ENCODE data around the gene TMEM126A. TPM values are rescaled to one million over a fixed set of nuclear protein-coding genes. Genes with fewer than 3 reads are reported as not detected.
"Not testable (repeated sequence)": the region's sequence is repeated elsewhere in the genome, so short reads cannot be mapped to it uniquely, and the experiment has no call there.

TMEM126A gene
- total RNA-seq, 1 donor from 2014 or later, result 20.2 TPM

DNA sequence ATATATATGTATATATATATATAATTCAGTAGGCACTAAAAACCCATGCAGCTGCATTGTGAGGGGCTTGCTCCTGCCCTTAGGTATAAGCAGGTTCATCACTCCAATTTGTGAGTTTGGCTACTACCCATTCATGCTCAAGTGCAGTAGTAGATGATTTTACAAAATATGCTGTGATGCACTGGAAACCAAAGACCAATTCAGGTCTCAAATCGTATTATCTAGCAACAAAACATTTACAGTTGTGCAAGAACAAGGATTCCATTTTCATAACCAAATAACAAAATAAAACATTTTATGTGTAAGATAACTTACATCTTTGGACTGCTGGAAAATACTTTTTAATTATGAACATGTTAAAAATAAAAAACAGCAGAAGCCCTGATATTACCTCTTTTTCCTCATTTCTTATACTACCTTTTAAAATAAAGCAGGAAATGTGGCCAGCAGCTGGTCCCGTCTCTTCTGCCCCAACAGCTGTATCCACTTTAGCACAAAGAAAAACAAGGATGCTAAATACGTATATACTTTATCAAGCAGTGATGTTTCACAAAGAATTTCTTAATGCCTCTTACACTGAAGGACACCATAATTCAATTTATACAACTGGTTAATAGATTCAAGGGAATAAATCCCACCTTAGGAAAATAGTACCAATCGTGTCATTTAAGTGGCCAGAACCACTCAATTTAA, 14.4 kb downstream of the TMEM126A start:
- ATAC-seq, result no peak

DNA sequence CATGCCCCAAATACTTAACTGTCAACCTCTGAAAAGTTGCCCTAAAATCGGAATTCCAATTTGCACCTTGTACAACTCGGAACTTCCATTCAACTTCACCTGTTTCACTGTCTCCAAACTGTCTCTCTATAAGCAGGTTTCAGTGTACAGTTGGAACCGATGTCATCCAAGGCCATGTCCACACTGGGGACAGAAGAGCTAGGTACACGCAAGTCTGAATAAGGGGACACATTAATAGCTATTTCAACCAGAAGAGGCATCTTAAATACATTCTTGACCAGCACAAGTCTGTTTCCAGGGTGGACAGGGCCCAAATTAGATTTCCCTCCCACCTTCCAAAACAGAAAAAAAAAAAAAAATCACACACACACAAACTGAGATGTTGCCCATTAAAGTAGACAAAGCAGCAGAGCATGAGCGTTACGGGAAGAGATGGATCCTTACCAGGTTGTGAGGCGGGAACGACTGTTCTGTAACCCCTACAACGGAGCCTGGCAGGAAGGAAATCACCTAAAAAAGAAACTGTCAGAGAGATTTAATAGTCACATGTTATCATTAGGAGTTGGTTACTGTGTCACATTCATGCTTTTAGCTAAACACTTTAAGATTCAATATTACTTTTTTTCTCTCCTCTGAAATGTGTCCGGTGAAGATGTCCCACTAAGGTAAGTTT, 15.4 kb downstream of the TMEM126A start:
- ATAC-seq, result no peak

- peak; percentile 71 for ATAC-seq
These were observed 16.2 kb downstream of the TMEM126A start for GRCh38 chr11:85663753-85664614.

GRCh38 chr11:85664615-85665481, 17.1 kb downstream of the TMEM126A start, which contains the start of gene CREBZF:
CREBZF (minus strand) TSS chr11:85665129; CDS start chr11:85664875, 254 bp downstream.
- ATAC-seq, result peak; percentile 98

DNA sequence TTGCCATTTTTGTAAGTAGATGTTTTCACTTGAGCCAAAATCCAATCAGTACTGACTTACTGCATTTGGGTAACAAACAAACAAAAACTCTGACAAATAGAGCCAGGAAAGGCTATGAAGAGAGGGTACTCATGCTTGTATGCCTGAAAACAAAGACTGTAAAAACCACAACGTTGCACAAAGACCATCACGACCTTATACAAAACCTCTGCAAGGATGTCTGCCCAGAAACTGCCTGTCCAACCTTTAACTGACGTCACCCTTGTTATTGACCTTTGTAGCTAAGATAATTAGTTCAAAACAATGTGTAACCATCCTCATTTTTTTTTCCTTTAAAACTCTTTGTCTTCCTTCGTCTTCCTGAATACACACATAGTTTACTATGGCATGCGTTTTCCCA, 18.0 kb downstream of the TMEM126A start:
- no peak for ATAC-seq

DNA sequence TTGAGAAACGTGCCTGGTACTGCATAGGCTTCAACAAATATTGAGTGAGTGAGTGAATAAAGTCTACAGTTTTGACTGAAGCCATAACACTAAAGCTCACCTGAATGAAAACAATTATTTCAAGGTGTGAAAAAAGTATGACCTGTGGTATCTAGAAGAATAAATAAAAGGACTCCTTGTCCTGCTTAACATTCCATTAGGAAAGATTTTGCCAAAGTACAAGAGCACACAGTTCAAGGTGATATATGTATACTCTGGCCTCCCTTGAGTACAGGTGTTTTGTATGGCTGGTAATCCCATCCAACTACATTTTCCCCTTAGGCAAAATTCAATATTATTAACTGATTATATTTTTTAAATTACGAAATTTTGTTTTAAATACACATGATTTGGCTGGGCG, 18.9 kb downstream of the TMEM126A start:
- ATAC-seq, result no peak

DNA sequence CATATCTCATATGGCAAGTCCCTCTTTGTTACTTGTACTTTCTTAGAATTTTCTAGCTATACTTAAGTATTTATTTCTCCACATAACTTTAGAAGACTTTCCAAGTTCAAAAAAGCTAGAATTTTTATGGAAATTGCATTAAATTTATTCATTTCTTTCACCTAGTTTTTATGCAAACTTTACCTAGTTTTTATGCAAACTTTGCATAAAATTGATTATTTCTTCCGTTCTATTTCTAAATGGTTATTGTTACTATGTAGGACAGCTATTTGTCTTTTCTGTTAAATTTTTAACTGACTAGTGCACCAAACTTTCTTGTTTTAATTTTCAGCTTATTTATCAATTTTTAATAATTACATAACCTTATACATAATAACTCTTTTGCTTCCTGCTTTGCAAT, 20.4 kb downstream of the TMEM126A start:
- no peak for ATAC-seq

DNA sequence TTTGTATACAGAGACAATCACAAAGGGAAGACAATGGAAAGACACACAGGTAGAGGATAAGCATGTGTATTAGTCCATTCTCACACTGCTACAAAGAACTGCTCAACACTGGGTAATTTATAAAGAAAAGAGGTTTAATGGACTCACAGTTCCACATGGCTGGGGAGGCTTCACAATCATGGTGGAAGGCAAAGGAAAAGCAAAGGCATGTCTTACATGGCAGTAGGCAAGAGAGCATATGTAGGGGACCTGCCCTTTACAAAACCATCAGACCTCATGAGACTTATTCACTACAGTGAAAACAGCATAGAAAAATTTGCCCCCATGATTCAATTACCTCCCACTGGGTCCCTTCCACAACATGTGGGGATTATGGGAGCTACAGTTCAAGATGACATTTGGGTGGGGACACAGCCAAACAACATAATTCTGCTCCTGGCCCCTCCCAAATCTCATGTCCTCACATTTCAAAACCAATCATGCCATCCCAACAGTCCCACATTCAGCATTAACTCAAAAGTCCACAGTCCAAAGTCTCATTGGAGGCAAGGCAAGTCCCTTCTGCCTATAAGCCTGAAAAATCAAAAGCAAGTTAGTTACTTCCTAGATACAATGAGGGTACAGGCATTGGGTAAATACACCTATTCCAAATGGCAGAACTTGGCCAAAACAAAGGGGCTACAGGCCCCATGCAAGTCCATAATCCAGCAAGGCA, 23.3 kb downstream of the TMEM126A start:
- ATAC-seq, result not testable (repeated sequence)

- ATAC-seq, result no peak
These were observed 24.5 kb downstream of the TMEM126A start for GRCh38 chr11:85672105-85672902.

- no peak for ATAC-seq
These were observed 25.6 kb downstream of the TMEM126A start for GRCh38 chr11:85673393-85673792.

- no peak for ATAC-seq
These were observed 31.8 kb downstream of the TMEM126A start for GRCh38 chr11:85679576-85679975.

DNA sequence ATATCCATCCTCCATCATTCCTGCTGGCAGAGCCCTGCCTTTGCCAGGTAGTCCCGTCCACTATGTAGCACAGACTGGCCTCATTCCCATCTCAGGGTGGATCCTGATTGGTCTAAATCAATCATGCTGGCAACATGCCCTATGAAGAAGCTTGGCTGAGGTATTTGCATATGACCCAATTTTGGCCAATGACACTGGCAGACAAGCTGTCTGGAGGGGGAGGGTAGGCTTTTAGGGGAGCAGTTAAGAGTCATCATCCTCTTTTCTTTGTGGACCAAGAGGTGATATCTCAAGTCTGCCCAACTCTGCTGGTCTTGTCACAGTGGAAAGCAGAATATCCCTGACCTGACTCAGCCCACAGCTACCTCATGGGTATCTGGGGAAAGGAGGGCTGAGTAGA, 33.1 kb downstream of the TMEM126A start:
- ATAC-seq, result no peak

- ATAC-seq, result peak; percentile 32
These were observed 34.9 kb downstream of the TMEM126A start for GRCh38 chr11:85682330-85683305.

- ATAC-seq, result no peak
These were observed 37.5 kb downstream of the TMEM126A start for GRCh38 chr11:85685125-85685819.

DNA sequence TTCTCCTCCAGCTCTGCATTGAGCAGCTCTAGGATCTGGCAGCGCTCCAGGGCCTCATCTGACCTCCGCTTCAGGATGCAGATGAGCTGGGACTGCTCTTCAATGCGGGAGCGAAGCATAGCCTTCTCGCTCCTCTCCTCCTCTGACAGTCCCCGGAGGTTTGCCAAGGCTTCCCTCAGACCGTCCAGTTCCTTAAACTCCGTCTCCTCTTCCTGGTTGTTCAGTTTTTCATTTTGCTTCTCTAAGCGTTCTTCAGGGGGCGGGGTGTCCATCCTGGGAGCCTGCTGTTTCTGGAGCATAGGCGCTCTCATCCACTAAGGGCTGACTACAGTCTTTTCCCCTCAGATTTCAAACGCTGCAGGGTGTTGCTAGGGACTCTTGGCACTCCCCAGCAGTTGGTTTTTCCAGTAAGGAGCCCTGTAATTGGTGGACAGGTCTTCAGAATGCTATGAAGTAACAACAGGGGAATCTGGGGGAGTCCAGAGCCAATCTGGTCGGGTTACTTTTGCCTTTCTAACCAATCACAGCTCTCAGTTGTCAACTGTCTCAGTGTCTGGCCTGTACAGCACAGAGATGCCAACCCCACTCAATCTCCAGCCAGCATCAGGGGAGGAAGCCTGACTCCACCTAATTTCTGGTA, 38.2 kb downstream of the TMEM126A start, which contains the start of gene CCDC89:
Gene CCDC89 (minus strand): TSS at position 376 of the 640 bp plus-strand sequence. CDS start 65 bp downstream, at position 311.
- ATAC-seq, result peak; percentile 69

GRCh38 chr11:85694385-85694980, 46.7 kb downstream of the TMEM126A start:
- ATAC-seq, result no peak

GRCh38 chr11:85695546-85695945, 47.8 kb downstream of the TMEM126A start:
- no peak for ATAC-seq

GRCh38 chr11:85697747-85698146, 50.0 kb downstream of the TMEM126A start:
- ATAC-seq, result no peak

Measured in esophagus mucosa (tissue), 1 donor.